OCI-LY7 (cell line): ENCODE results near the gene IL1RAPL1. TPM values are rescaled to one million over a fixed set of nuclear protein-coding genes. Genes with fewer than 3 reads are reported as not detected.

Experiments
- BruUV-seq: library from RNA; stranded (reverse); fragments of 400-500 nt; replicated peaks from 2 replicates; lab custom pipeline; 2021; lab: Mats Ljungman, UMichigan
- CTCF ChIA-PET: fragments of 300-600 bp; sonication (Branson Sonifier 250); formaldehyde crosslinking; loops from one replicate; lab custom pipeline; 2022; ENCODE audit warnings: antibody characterized with exemption; ENCODE audit not compliant: unreplicated experiment; lab: Charles Lee
- POLR2A ChIA-PET: fragments of 300-600 bp; sonication (Branson Sonifier 250); formaldehyde crosslinking; loops from one replicate; lab custom pipeline; 2022; ENCODE audit warnings: antibody characterized with exemption; lab: Charles Lee
- DNase-seq: peaks from one replicate; pipeline ENCODE4 v3.0.0-alpha.2; 2015; ENCODE audit warnings: low spot score
- H2AFZ ChIP-seq: fragments of 200-600 bp; sonication (generic), shearing (Covaris generic); 2 replicates; pipeline ENCODE4 v1.6.1; 2014; ENCODE audit warnings: mild to moderate bottlenecking, antibody characterized with exemption, low read length, moderate library complexity
- H3K27ac ChIP-seq: fragments of 200-600 bp; sonication (generic); 2 replicates; pipeline ENCODE4 v1.5.1; 2014; ENCODE audit warnings: mixed run types, low read depth, mild to moderate bottlenecking, moderate library complexity, low read length, inconsistent platforms; ENCODE audit not compliant: poor library complexity, severe bottlenecking
- H3K36me3 ChIP-seq: fragments of 200-600 bp; sonication (generic); 2 replicates; pipeline ENCODE4 v1.6.1; 2014; ENCODE audit warnings: mild to moderate bottlenecking, antibody characterized with exemption, low read length, moderate library complexity, mixed read lengths; ENCODE audit not compliant: insufficient read depth
- H3K4me1 ChIP-seq: fragments of 200-600 bp; sonication (generic); 2 replicates; pipeline ENCODE4 v1.5.1; 2014; ENCODE audit warnings: mild to moderate bottlenecking, low read length; ENCODE audit not compliant: insufficient read depth, poor library complexity, severe bottlenecking
- H3K4me2 ChIP-seq: fragments of 200-600 bp; sonication (generic); 2 replicates; pipeline ENCODE4 v1.6.1; 2014; ENCODE audit warnings: mild to moderate bottlenecking, low read length
- H3K4me3 ChIP-seq: fragments of 200-600 bp; sonication (generic); 2 replicates; pipeline ENCODE4 v1.5.1; 2014; ENCODE audit warnings: mild to moderate bottlenecking, low read depth, low read length; ENCODE audit not compliant: poor library complexity, severe bottlenecking
- H3K79me2 ChIP-seq: fragments of 200-600 bp; sonication (generic); 2 replicates; pipeline ENCODE4 v1.6.1; 2016; ENCODE audit warnings: low read depth, mild to moderate bottlenecking, low read length, moderate library complexity, mixed read lengths; ENCODE audit not compliant: insufficient read depth
- H3K9me2 ChIP-seq: fragments of 200-600 bp; sonication (generic); 2 replicates; pipeline ENCODE4 v1.6.1; 2016; ENCODE audit warnings: mild to moderate bottlenecking, low read length, mixed read lengths; ENCODE audit not compliant: insufficient read depth
- H3K9me3 ChIP-seq: fragments of 200-600 bp; sonication (generic); 2 replicates; pipeline ENCODE4 v1.6.1; 2014; ENCODE audit warnings: mild to moderate bottlenecking, mixed run types, low read length, mixed read lengths
- H4K20me1 ChIP-seq: fragments of 200-600 bp; sonication (generic); 2 replicates; pipeline ENCODE4 v1.6.1; 2014; ENCODE audit warnings: mild to moderate bottlenecking, antibody characterized with exemption, low read length, moderate library complexity, mixed read lengths; ENCODE audit not compliant: insufficient read depth
- EZH2phosphoT487 ChIP-seq: fragments of 200-600 bp; sonication (generic); IDR thresholded peaks from 2 replicates; pipeline ENCODE4 v1.6.1; 2018; ENCODE audit warnings: low read depth, borderline replicate concordance, mild to moderate bottlenecking, mixed run types, antibody characterized with exemption, low read length, moderate library complexity, mixed read lengths
- intact Hi-C: fragments of 100-400 bp; cut with micrococcal nuclease; formaldehyde crosslinking; loops from one replicate; pipeline ENCODE4 v1.10.0; 2022; ENCODE audit not compliant: unreplicated experiment
- total RNA-seq, 2 experiments: library from RNA; depleted of rRNA in 1 of 2; stranded (reverse); fragments of >200 nt in 1 of 2; shearing (Covaris generic) in 1 of 2; gene quantifications; 2 replicates each; pipeline ENCODE4 v1.2.3, GENCODE V29; 2014 to 2022
- TF ChIP-seq, protein P1 (sequence below): fragments of 200-600 bp; sonication (generic); conservative IDR thresholded peaks from 2 replicates; pipeline ENCODE4 v1.5.1; 2014; ENCODE audit warnings: mild to moderate bottlenecking, antibody characterized with exemption, low read length, moderate library complexity, mixed read lengths

The IL1RAPL1 gene
- total RNA-seq, 2 experiments from 2014 or later = not detected

DNA sequence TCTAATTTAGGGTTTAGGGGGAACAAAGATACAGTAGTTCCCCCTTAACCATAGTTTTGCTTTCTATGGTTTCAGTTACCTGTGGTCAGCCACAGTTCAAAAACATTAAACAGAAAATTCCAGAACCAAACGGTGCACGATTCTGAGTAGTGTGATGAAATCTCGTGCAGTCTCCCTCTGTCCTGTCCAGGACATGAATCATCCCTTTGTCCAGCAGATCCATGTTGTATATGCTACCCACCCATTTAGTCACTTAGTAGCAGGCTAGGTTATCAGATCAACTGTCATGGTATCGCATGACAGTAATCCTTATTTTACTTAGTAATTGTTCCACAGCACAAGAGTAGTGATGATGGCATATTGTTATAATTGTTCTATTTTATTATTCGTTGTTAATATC, 556.1 kb downstream of the IL1RAPL1 start:
- no peak for TF ChIP-seq EZH2phosphoT487
- TF ChIP-seq, protein P1, sequence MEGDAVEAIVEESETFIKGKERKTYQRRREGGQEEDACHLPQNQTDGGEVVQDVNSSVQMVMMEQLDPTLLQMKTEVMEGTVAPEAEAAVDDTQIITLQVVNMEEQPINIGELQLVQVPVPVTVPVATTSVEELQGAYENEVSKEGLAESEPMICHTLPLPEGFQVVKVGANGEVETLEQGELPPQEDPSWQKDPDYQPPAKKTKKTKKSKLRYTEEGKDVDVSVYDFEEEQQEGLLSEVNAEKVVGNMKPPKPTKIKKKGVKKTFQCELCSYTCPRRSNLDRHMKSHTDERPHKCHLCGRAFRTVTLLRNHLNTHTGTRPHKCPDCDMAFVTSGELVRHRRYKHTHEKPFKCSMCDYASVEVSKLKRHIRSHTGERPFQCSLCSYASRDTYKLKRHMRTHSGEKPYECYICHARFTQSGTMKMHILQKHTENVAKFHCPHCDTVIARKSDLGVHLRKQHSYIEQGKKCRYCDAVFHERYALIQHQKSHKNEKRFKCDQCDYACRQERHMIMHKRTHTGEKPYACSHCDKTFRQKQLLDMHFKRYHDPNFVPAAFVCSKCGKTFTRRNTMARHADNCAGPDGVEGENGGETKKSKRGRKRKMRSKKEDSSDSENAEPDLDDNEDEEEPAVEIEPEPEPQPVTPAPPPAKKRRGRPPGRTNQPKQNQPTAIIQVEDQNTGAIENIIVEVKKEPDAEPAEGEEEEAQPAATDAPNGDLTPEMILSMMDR = no peak
- Histone ChIP-seq H3K4me2 (no peak overlapping the region), H3K9me2 (no peaks in the 10 kb centered on the region), H3K36me3 (no peaks in the 10 kb centered on the region), H3K27ac (no peak overlapping the region), H4K20me1 (no peaks in the 10 kb centered on the region), H2AFZ (no peak overlapping the region), H3K79me2 (no peaks in the 10 kb centered on the region), H3K4me3 (no peak overlapping the region), H3K9me3 (no peaks in the 10 kb centered on the region), H3K4me1 (no peaks in the 10 kb centered on the region)
- no TSS peak for BruUV-seq
- ChIA-PET CTCF (no interaction called here), POLR2A (no interaction called here)
- intact Hi-C loops = no loop called here
- DNase-seq = no peak

DNA sequence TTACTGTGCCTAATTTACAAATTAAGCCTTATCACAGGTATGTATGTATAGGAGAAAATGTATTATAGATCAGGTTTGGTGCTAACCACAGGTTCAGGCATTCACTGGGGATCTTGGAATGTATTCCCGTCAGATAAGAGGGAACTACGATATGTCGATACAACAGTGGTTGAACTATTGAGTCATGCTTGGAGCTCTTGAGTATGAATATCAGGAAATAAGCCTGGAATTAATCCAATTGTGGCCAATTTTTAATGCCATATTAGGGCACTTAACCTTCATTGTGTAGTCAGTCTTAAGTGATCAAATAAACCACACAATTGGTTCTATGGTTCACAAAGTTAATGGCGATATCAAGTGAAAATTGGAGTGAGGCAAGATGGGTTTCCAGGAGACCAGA, 556.5 kb downstream of the IL1RAPL1 start:
- DNase-seq = no peak
- H4K20me1 ChIP-seq = no peaks in the 10 kb centered on the region

DNA sequence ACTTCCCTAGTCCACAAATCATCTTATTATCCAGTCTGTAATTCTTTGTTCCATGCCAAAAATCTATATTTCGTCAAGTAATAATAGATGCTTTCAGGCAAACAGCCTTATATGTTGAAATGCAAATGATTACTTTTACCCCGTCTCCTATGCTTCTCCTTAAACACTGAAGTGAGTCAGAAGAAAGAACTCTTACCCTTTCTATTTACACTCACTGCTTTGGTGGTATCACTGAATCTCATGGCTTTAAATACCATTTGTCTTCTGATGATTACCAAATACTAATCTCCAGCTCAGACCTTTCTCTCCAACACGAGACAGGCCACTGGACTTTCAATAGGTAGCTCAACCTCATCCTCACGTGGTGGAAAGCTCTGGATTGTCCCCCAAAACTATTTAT, 558.1 kb downstream of the IL1RAPL1 start:
- Histone ChIP-seq H3K4me1 (no peaks in the 10 kb centered on the region), H3K4me2 (no peak overlapping the region), H2AFZ (no peak overlapping the region), H3K9me3 (no peaks in the 10 kb centered on the region), H3K36me3 (no peaks in the 10 kb centered on the region), H3K9me2 (no peaks in the 10 kb centered on the region), H3K4me3 (no peak overlapping the region), H3K79me2 (no peaks in the 10 kb centered on the region), H4K20me1 (no peaks in the 10 kb centered on the region), H3K27ac (no peak overlapping the region)
- ChIA-PET POLR2A (no interaction called here), CTCF (no interaction called here)
- intact Hi-C loops = no loop called here
- DNase-seq = no peak
- TF ChIP-seq, protein P1 = no peak
- no peak for TF ChIP-seq EZH2phosphoT487
- BruUV-seq = no TSS peak

More for the DNA sequence above, 556.5 kb downstream of the IL1RAPL1 start:
- Histone ChIP-seq H3K36me3 (no peaks in the 10 kb centered on the region), H2AFZ (no peak overlapping the region), H3K27ac (no peak overlapping the region), H3K4me1 (no peaks in the 10 kb centered on the region), H3K4me3 (no peak overlapping the region), H3K79me2 (no peaks in the 10 kb centered on the region), H3K9me3 (no peaks in the 10 kb centered on the region), H3K9me2 (no peaks in the 10 kb centered on the region), H3K4me2 (no peak overlapping the region)
- ChIA-PET POLR2A (no interaction called here), CTCF (no interaction called here)
- no TSS peak for BruUV-seq
- TF ChIP-seq, protein P1 = no peak
- TF ChIP-seq EZH2phosphoT487 = no peak
- intact Hi-C loops = no loop called here
